ACC112 (cell line): ENCODE measurements around the gene NASP.

Source experiments
- H2AFZ ChIP-seq: fragments of 200-600 bp; sonication (generic); one replicate; pipeline ENCODE4 v1.6.0; 2017; ENCODE audit warnings: antibody characterized with exemption, low read length; ENCODE audit not compliant: unreplicated experiment
- H3K27ac ChIP-seq: fragments of 200-600 bp; sonication (generic); 2 replicates; pipeline ENCODE4 v1.5.1; 2014; ENCODE audit warnings: low read depth, mild to moderate bottlenecking, antibody characterized with exemption, low read length, moderate library complexity
- H3K27me3 ChIP-seq: fragments of 200-600 bp; sonication (generic); 2 replicates; pipeline ENCODE4 v1.6.1; 2014; ENCODE audit warnings: mild to moderate bottlenecking, antibody characterized with exemption, low read length, moderate library complexity, mixed read lengths; ENCODE audit not compliant: insufficient read depth
- H3K36me3 ChIP-seq: fragments of 200-600 bp; sonication (generic); 2 replicates; pipeline ENCODE4 v1.6.1; 2016; ENCODE audit warnings: mild to moderate bottlenecking, antibody characterized with exemption, low read length, moderate library complexity, mixed read lengths; ENCODE audit not compliant: insufficient read depth
- H3K4me1 ChIP-seq: fragments of 200-600 bp; sonication (generic); one replicate; pipeline ENCODE4 v1.6.1; 2016; ENCODE audit warnings: low read length, mixed read lengths; ENCODE audit not compliant: insufficient read depth, unreplicated experiment, control insufficient read depth
- H3K4me3 ChIP-seq: fragments of 200-600 bp; sonication (generic); 2 replicates; pipeline ENCODE4 v1.5.1; 2014; ENCODE audit warnings: mild to moderate bottlenecking, low read depth, low read length
- H3K79me2 ChIP-seq: fragments of 200-600 bp; sonication (generic); one replicate; pipeline ENCODE4 v1.6.0; 2016; ENCODE audit warnings: low read length; ENCODE audit not compliant: control insufficient read depth, unreplicated experiment, insufficient read depth

Gene NASP, protein sequence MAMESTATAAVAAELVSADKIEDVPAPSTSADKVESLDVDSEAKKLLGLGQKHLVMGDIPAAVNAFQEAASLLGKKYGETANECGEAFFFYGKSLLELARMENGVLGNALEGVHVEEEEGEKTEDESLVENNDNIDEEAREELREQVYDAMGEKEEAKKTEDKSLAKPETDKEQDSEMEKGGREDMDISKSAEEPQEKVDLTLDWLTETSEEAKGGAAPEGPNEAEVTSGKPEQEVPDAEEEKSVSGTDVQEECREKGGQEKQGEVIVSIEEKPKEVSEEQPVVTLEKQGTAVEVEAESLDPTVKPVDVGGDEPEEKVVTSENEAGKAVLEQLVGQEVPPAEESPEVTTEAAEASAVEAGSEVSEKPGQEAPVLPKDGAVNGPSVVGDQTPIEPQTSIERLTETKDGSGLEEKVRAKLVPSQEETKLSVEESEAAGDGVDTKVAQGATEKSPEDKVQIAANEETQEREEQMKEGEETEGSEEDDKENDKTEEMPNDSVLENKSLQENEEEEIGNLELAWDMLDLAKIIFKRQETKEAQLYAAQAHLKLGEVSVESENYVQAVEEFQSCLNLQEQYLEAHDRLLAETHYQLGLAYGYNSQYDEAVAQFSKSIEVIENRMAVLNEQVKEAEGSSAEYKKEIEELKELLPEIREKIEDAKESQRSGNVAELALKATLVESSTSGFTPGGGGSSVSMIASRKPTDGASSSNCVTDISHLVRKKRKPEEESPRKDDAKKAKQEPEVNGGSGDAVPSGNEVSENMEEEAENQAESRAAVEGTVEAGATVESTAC

DNA sequence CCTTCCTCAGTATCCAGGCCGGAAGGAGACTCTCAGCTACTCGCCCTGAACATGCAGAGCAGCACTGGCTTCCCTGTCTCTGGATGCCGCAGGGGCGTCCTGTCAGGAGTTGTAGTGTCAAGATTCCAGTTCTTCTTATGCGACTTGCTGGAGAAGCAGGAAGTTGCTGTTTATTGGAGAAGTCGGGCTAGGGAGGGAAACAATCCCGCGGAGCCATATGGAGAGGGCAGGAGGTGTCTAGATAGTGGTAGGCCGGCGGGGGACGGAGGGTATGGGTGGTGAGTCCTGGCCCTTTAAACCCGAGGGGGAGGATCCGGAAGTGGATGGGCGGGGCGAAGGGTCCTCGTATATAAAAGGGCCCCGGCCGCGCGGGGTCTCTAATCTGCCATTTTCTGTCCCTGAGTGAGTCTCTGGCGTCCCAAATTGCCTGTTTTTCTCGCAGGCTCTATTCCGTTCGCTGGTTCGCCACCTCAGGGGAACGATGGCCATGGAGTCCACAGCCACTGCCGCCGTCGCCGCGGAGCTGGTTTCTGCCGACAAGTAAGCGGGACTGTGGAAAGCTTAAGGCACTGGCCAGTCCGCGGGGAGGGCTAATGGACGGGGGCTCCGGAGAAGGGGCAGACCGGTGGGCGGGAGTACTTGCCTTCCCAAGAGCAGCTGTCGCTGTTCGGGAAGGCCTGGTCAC, at the start of gene NASP:
NASP (plus strand) TSS at position 376 of the 685 bp plus-strand sequence; CDS start at position 482, 106 bp downstream.
- H2AFZ ChIP-seq, result peak within 1 kb of the TSS; percentile 99
- H3K79me2 ChIP-seq, result peaks cover 48% of the 10 kb centered on the region
- no peaks in the 10 kb centered on the region for H3K36me3 ChIP-seq
- H3K27ac ChIP-seq, result peak within 1 kb of the TSS; percentile 85
- H3K4me3 ChIP-seq, result peak within 1 kb of the TSS; percentile 86
- H3K27me3 ChIP-seq, result no peaks in the 10 kb centered on the region
- H3K4me1 ChIP-seq, result peaks cover 16% of the 10 kb centered on the region

GRCh38 chr1:45535988-45536766, 47.7 kb upstream of the NASP start:
- no peak overlapping the region for H3K27ac ChIP-seq
- H3K4me3 ChIP-seq, result no peak overlapping the region
- H3K36me3 ChIP-seq, result no peaks in the 10 kb centered on the region
- H3K79me2 ChIP-seq, result no peaks in the 10 kb centered on the region
- H3K4me1 ChIP-seq, result no peaks in the 10 kb centered on the region
- no peaks in the 10 kb centered on the region for H3K27me3 ChIP-seq
- H2AFZ ChIP-seq, result no peak overlapping the region

GRCh38 chr1:45536886-45537285, 47.0 kb upstream of the NASP start:
- Histone ChIP-seq H3K27ac (no peak overlapping the region), H3K4me3 (no peak overlapping the region), H3K79me2 (no peaks in the 10 kb centered on the region), H3K27me3 (no peaks in the 10 kb centered on the region), H3K4me1 (no peaks in the 10 kb centered on the region), H3K36me3 (no peaks in the 10 kb centered on the region), H2AFZ (no peak overlapping the region)

DNA sequence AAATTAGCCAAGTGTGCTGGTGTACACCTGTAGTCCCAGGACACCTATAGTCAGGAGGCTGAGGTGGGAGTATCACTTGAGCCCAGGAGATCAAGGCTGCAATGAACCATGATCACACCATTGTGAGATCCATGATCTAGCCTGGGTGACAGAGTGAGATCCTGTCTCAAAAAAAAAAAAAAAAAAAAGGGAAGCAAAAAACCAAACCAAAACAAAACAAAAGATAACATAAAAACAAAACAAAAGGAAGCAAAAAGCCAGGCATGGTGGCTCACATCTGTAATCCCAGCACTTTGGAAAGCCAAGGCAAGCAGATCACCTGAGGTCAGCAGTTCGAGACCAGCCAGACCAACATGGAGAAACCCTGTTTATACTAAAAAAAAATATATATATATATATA, 42.6 kb upstream of the NASP start:
- peaks cover 5% of the 10 kb centered on the region for H3K4me1 ChIP-seq
- no peaks in the 10 kb centered on the region for H3K79me2 ChIP-seq
- H3K27me3 ChIP-seq, result no peaks in the 10 kb centered on the region
- H2AFZ ChIP-seq, result no peak overlapping the region
- no peak overlapping the region for H3K4me3 ChIP-seq
- no peaks in the 10 kb centered on the region for H3K36me3 ChIP-seq
- no peak overlapping the region for H3K27ac ChIP-seq

DNA sequence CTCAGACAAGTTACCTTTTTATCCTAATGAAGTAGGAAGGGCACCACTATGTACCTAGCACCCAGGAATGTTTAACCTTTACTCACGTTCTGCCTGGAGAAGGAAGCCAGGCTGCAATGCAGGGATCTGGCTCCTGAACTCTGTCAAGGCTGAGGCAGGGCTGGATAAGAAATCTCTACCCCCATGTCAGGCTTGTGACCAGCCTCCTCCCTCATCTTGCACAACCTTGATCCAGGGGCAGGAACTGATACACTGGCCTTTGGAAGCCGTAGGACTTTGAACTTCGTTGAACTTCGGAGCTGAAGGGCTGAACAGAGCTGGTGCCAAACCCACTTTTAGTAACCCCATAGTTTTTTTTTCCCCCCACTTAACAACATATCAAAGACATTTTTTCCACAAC, 41.2 kb upstream of the NASP start:
- no peak overlapping the region for H3K4me3 ChIP-seq
- no peak overlapping the region for H3K27ac ChIP-seq
- no peaks in the 10 kb centered on the region for H3K36me3 ChIP-seq
- no peaks in the 10 kb centered on the region for H3K79me2 ChIP-seq
- no peaks in the 10 kb centered on the region for H3K27me3 ChIP-seq
- peaks cover 5% of the 10 kb centered on the region for H3K4me1 ChIP-seq
- H2AFZ ChIP-seq, result no peak overlapping the region

DNA sequence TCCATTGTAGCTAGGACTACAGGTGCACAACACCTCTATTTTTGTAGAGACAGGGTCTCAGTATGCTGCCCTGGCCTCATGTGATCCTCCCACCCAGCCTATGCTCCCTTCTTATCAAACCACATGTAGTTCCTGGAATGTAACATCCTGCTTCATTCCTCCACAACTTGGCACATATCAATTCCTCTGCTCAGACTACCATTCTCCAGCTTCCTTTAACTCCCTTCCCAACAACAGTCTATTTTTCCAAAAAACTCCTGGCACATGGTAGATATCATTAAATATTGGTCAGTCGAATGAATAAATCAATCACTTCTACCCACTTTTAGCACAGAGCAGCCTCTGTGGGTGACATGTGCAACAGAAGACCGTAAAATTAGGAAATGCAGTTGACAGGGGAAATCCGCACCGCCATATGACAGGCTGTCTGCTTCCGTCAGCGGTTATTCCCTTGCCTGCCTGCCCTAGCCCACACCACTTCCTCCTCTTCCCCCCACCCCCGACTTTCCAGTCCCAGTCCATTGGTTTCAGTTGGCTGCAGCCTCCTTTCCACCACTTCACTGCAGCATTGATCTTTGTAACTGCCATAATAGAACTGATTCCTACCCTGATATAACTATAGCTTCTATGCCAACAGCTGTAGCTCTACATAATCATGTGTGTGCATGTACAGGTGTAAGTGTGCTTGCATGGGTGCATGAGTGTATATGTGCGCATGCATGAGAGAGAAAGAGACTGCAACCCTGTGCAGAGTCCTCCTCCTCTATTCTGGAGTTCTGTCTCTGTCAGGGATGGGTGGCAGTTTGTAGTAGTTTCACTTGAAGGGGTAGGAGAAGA, 40.0 kb upstream of the NASP start:
- peaks cover 5% of the 10 kb centered on the region for H3K4me1 ChIP-seq
- H3K4me3 ChIP-seq, result no peak overlapping the region
- no peak overlapping the region for H2AFZ ChIP-seq
- no peaks in the 10 kb centered on the region for H3K79me2 ChIP-seq
- no peaks in the 10 kb centered on the region for H3K27me3 ChIP-seq
- H3K27ac ChIP-seq, result no peak overlapping the region
- H3K36me3 ChIP-seq, result no peaks in the 10 kb centered on the region

- Histone ChIP-seq H3K4me3 (no peak overlapping the region), H3K79me2 (no peaks in the 10 kb centered on the region), H2AFZ (no peak overlapping the region), H3K27ac (no peak overlapping the region), H3K36me3 (no peaks in the 10 kb centered on the region), H3K27me3 (no peaks in the 10 kb centered on the region), H3K4me1 (peaks cover 5% of the 10 kb centered on the region)
These were observed 39.3 kb upstream of the NASP start for GRCh38 chr1:45544530-45544929.

GRCh38 chr1:45545019-45545493, 38.8 kb upstream of the NASP start:
- Histone ChIP-seq H3K27me3 (no peaks in the 10 kb centered on the region), H3K79me2 (no peaks in the 10 kb centered on the region), H3K4me1 (peaks cover 5% of the 10 kb centered on the region), H3K27ac (no peak overlapping the region), H3K36me3 (no peaks in the 10 kb centered on the region), H3K4me3 (no peak overlapping the region), H2AFZ (peak overlapping the region; percentile 30)

- H3K4me3 ChIP-seq, result no peak overlapping the region
- no peaks in the 10 kb centered on the region for H3K27me3 ChIP-seq
- peak overlapping the region; percentile 30 for H2AFZ ChIP-seq
These were observed 38.1 kb upstream of the NASP start for GRCh38 chr1:45545553-45546310.

More at GRCh38 chr1:45545553-45546310, 38.1 kb upstream of the NASP start:
- peaks cover 5% of the 10 kb centered on the region for H3K4me1 ChIP-seq
- no peaks in the 10 kb centered on the region for H3K79me2 ChIP-seq
- no peaks in the 10 kb centered on the region for H3K36me3 ChIP-seq
- H3K27ac ChIP-seq, result no peak overlapping the region
